GM12878 (cell line): Measurements from ENCODE around the gene LSR. TPM values are rescaled to one million over a fixed set of nuclear protein-coding genes. Genes with fewer than 3 reads are reported as not detected.

ENCODE experiments used
- ATAC-seq: fragments of 200-7000 bp; cut with Tn5 transposase; 3 replicates; pipeline ENCODE4 v1.9.1; 2020; ENCODE audit warnings: mild to moderate bottlenecking, moderate library complexity
- BruUV-seq: library from RNA; stranded (reverse); fragments of 400-500 nt; replicated peaks from 2 replicates; lab custom pipeline; 2021; lab: Mats Ljungman, UMichigan
- CTCF ChIA-PET: fragments of 300-600 bp; sonication (Branson Sonifier 250); formaldehyde crosslinking; extraction: SDS; loops from one replicate; lab custom pipeline; 2021; ENCODE audit warnings: inconsistent platforms; lab: Yijun Ruan, JAX
- POLR2A ChIA-PET: fragments of 350-600 bp; formaldehyde crosslinking; extraction: SDS; loops from one replicate; lab custom pipeline; 2021; ENCODE audit warnings: inconsistent platforms; lab: Charles Lee
- RAD21 ChIA-PET: fragments of 300-600 bp; sonication (Branson Sonifier 250); formaldehyde crosslinking; loops from one replicate; lab custom pipeline; 2023; ENCODE audit warnings: antibody characterized with exemption; ENCODE audit not compliant: unreplicated experiment; lab: Charles Lee
- SMC1A ChIA-PET: fragments of 300-600 bp; sonication (Branson Sonifier 250); formaldehyde crosslinking; loops from one replicate; lab custom pipeline; 2023; ENCODE audit not compliant: unreplicated experiment, uncharacterized antibody; lab: Charles Lee
- DNase-seq: peaks from one replicate; pipeline ENCODE4 v3.0.0-alpha.2; 2011; ENCODE audit warnings: low read depth, low spot score
- FAIRE-seq: peaks from 3 replicates; lab custom pipeline; 2011; peaks lifted over from hg19 to GRCh38; lab: Jason Lieb, UNC
- H2AFZ ChIP-seq: 2 replicates; pipeline ENCODE4 v1.6.0; 2011; ENCODE audit warnings: low read depth, low read length, control low read depth; ENCODE audit not compliant: control insufficient read depth
- H3K27ac ChIP-seq: 2 replicates; pipeline ENCODE4 v1.5.1; 2011; ENCODE audit warnings: control low read depth; ENCODE audit not compliant: control insufficient read depth, insufficient read depth
- H3K27me3 ChIP-seq, 2 experiments: replicated peaks in 1 of 2; 2 replicates each; pipeline versions ENCODE4 v1.6.0 to v1.6.1; 2011; ENCODE audit warnings: low read length in 1 of 2; ENCODE audit not compliant: control insufficient read depth in 2 of 2, insufficient read depth in 2 of 2
- H3K36me3 ChIP-seq, 2 experiments: 2 replicates each; pipeline ENCODE4 v1.5.1; 2011; ENCODE audit warnings: low read length in 1 of 2; ENCODE audit not compliant: control insufficient read depth in 2 of 2, insufficient read depth in 2 of 2
- H3K4me1 ChIP-seq: 2 replicates; pipeline ENCODE4 v1.6.1; 2011; ENCODE audit warnings: mild to moderate bottlenecking, low read length, moderate library complexity, mixed read lengths; ENCODE audit not compliant: control insufficient read depth, insufficient read depth
- H3K4me2 ChIP-seq: 2 replicates; pipeline ENCODE4 v1.6.0; 2011; ENCODE audit warnings: control low read depth; ENCODE audit not compliant: control insufficient read depth, insufficient read depth
- H3K4me3 ChIP-seq: fragments of 200-600 bp; sonication (generic); 2 replicates; pipeline ENCODE4 v1.5.1; 2016
- H3K79me2 ChIP-seq: 2 replicates; pipeline ENCODE4 v1.6.0; 2011; ENCODE audit warnings: low read length; ENCODE audit not compliant: control insufficient read depth, insufficient read depth
- H3K9ac ChIP-seq: 2 replicates; pipeline ENCODE4 v1.8.0; 2011; ENCODE audit warnings: low read length, control low read depth, mixed read lengths; ENCODE audit not compliant: control insufficient read depth, insufficient read depth
- H3K9me3 ChIP-seq: replicated peaks from 3 replicates; pipeline ENCODE4 v1.5.1; 2011; ENCODE audit warnings: mild to moderate bottlenecking, low read length; ENCODE audit not compliant: control insufficient read depth, insufficient read depth
- H4K20me1 ChIP-seq: 2 replicates; pipeline ENCODE4 v1.6.0; 2011; ENCODE audit not compliant: control insufficient read depth, insufficient read depth
- BCL3 ChIP-seq: IDR thresholded peaks from 2 replicates; pipeline ENCODE4 v1.6.1; 2011; ENCODE audit warnings: borderline replicate concordance, low read depth, mild to moderate bottlenecking, moderate library complexity, low read length; ENCODE audit not compliant: insufficient read depth, poor library complexity, severe bottlenecking
- BRCA1 ChIP-seq: IDR thresholded peaks from 2 replicates; pipeline ENCODE4 v1.6.1; 2011; ENCODE audit warnings: low read depth, low read length, improper control_type of control experiment
- CTCF ChIP-seq, 3 experiments: IDR thresholded peaks in 2 of 3; conservative IDR thresholded peaks in 1 of 3; 2 replicates each; pipeline ENCODE4 v1.5.1; 2011; ENCODE audit warnings: low read depth in 3 of 3, low read length in 3 of 3, mild to moderate bottlenecking in 3 of 3, control low read depth in 2 of 3, moderate library complexity in 2 of 3, inconsistent platforms in 1 of 3, mixed read lengths in 1 of 3; ENCODE audit not compliant: control insufficient read depth in 2 of 3, insufficient read depth in 1 of 3; ENCODE audit errors: extremely low read depth in 1 of 3
- MYB ChIP-seq: fragments of 150-350 bp; IDR thresholded peaks from 2 replicates; pipeline ENCODE4 v1.6.1; 2014; ENCODE audit warnings: mild to moderate bottlenecking, low read depth, low read length, borderline replicate concordance
- NBN ChIP-seq: fragments of 450-650 bp; IDR thresholded peaks from 2 replicates; pipeline ENCODE4 v1.6.1; 2016
- NR2C1 ChIP-seq: fragments of 450-650 bp; IDR thresholded peaks from 2 replicates; pipeline ENCODE4 v1.6.1; 2017; ENCODE audit warnings: antibody characterized with exemption, mild to moderate bottlenecking, moderate library complexity
- RAD21 ChIP-seq: IDR thresholded peaks from 2 replicates; pipeline ENCODE4 v1.6.1; 2011; ENCODE audit warnings: mild to moderate bottlenecking, low read depth, low read length, moderate library complexity; ENCODE audit not compliant: insufficient read depth
- RFX5 ChIP-seq: IDR thresholded peaks from 2 replicates; pipeline ENCODE4 v1.6.1; 2011; ENCODE audit warnings: low read depth, low read length, improper control_type of control experiment
- TCF12 ChIP-seq: IDR thresholded peaks from 2 replicates; pipeline ENCODE4 v1.6.1; 2011; ENCODE audit warnings: low read depth, mild to moderate bottlenecking, low read length
- WGBS: methylation state at CpG from one replicate; pipeline ENCODE4 v1.1.6; 2016; ENCODE audit warnings: low lambda C conversion rate; ENCODE audit not compliant: insufficient replicate concordance, insufficient coverage; ENCODE audit errors: missing lambda C conversion rate; 5-methylcytosine and 5-hydroxymethylcytosine counted together
- in situ Hi-C: fragments of 300-500 bp; cut with MboI; formaldehyde crosslinking; loops from 9 replicates; pipeline ENCODE4 v1.14.3; 2018; ENCODE audit warnings: mixed read lengths
- intact Hi-C: fragments of 100-400 bp; cut with micrococcal nuclease; formaldehyde crosslinking; loops from one replicate; pipeline ENCODE4 v1.14.2; 2022; ENCODE audit not compliant: unreplicated experiment
- polyA plus RNA-seq, 11 experiments: library from polyadenylated mRNA; depleted of rRNA in 4 of 11; unstranded in 6 of 11; stranded (reverse) in 5 of 11; fragments of >200 nt; fragmentation: Nextera tagmentation in 4 of 11; fragmentation: Illumina TruSeq in 1 of 11; extraction: Ambion mirVana in 4 of 11; extraction: Trizol in 1 of 11; gene quantifications; 1 replicate in 1 of 11; 2 replicates in 10 of 11; pipeline versions ENCODE4 v1.2.1 to v1.2.3, GENCODE V29; 2011 to 2016; ENCODE audit warnings: inconsistent platforms in 2 of 11, missing spikeins in 2 of 11, low read depth in 1 of 11
- total RNA-seq, 4 experiments: library from RNA; depleted of rRNA in 3 of 4; stranded (reverse); fragments of >200 nt in 3 of 4; fragmentation: Illumina TruSeq in 1 of 4; extraction: Trizol in 1 of 4; gene quantifications; 2 replicates each; pipeline versions ENCODE4 v1.2.1 to v1.2.3, GENCODE V29; 2013 to 2021

Gene LSR
- total and polyA plus RNA-seq, 10 of the 15 experiments (the other 5 are each of a cell fraction or from before 2014, with no cell fraction given) = 0.26 to 53.9 (median 26.3) TPM

- no peak overlapping the region for H3K9ac ChIP-seq
- no peak overlapping the region for H2AFZ ChIP-seq
- intact Hi-C loops (loop anchor here (5.0 kb wide), 1 partner anchor 42 kb away; the partner anchor contains the start of gene FFAR1), in situ Hi-C loops (no loop called here)
- no peaks in the 10 kb centered on the region for H3K4me1 ChIP-seq
- no peaks in the 10 kb centered on the region; a peak in 1 of 4 replicates for H3K36me3 ChIP-seq
- H3K9me3 ChIP-seq = no peaks in the 10 kb centered on the region
- H3K27me3 ChIP-seq = no peaks in the 10 kb centered on the region
- H3K4me2 ChIP-seq = no peak overlapping the region
- no peaks in the 10 kb centered on the region for H4K20me1 ChIP-seq
- POLR2A ChIA-PET = no interaction called here
- no peak for ATAC-seq
- H3K4me3 ChIP-seq = no peak overlapping the region
- H3K27ac ChIP-seq = no peak overlapping the region
- SMC1A ChIA-PET = interaction anchor here (1.0 to 1.5 kb wide), 3 partner anchors 10 to 164 kb away, joined by 3 to 4 read pairs (median 3); no protein-coding TSS in a partner anchor
- WGBS = 43% methylated on average over 6 of the region's 6 CpGs
- no TSS peak for BruUV-seq
- CTCF ChIA-PET = interaction anchor here (0.6 to 1.4 kb wide), 6 partner anchors 13 to 163 kb away, joined by 3 to 6 read pairs (median 4); no protein-coding TSS in a partner anchor
- H3K79me2 ChIP-seq = no peaks in the 10 kb centered on the region
- FAIRE-seq = no peak
- no peak for DNase-seq
- RAD21 ChIA-PET = interaction anchor here (1.0 kb wide), 1 partner anchor 16 kb away, joined by 3 read pairs; no protein-coding TSS in a partner anchor
- no peak for TF ChIP-seq RFX5
- no peak for TF ChIP-seq NR2C1
- no peak for TF ChIP-seq NBN
- TF ChIP-seq TCF12 = no peak
These were observed 56.4 kb downstream of the LSR start for GRCh38 chr19:35305181-35305580.

- Histone ChIP-seq H3K9me3 (no peaks in the 10 kb centered on the region), H3K79me2 (no peaks in the 10 kb centered on the region), H3K4me1 (no peaks in the 10 kb centered on the region), H3K36me3 (no peaks in the 10 kb centered on the region; a peak in 1 of 4 replicates), H4K20me1 (no peaks in the 10 kb centered on the region), H3K9ac (no peak overlapping the region), H2AFZ (no peak overlapping the region), H3K27me3 (no peaks in the 10 kb centered on the region), H3K27ac (no peak overlapping the region), H3K4me2 (no peak overlapping the region), H3K4me3 (no peak overlapping the region)
- in situ Hi-C loops (no loop called here), intact Hi-C loops (loop anchor here (5.0 kb wide), 1 partner anchor 41 kb away; the partner anchor contains the start of gene FFAR1)
- WGBS = 86% methylated on average over 20 of the region's 20 CpGs
- peak; percentile 86 for ATAC-seq
- peak; percentile 85 for FAIRE-seq
- ChIA-PET POLR2A (no interaction called here), SMC1A (interaction anchor here (1.2 to 1.9 kb wide), 3 partner anchors 27 to 47 kb away, joined by 3 to 6 read pairs (median 4); no protein-coding TSS in a partner anchor), CTCF (interaction anchor here (1.0 to 1.4 kb wide), 10 partner anchors 11 to 189 kb away, joined by 3 to 8 read pairs (median 4); no protein-coding TSS in a partner anchor), RAD21 (interaction anchor here (1.2 to 1.8 kb wide), 4 partner anchors 16 to 46 kb away, joined by 3 to 6 read pairs (median 6); no protein-coding TSS in a partner anchor)
- no peak for DNase-seq
- no TSS peak for BruUV-seq
- TF ChIP-seq MYB = no peak
- peak; percentile 44 to 65 (median 63); a peak in 5 of 6 replicates for TF ChIP-seq CTCF (IDR thresholded peaks at IDR 0.05 in 2 of 3, conservative IDR thresholded peaks at IDR 0.05 in 1 of 3; ENCODE audit: control insufficient read depth in 2 of 3, extremely low read depth in 1 of 3, insufficient read depth in 1 of 3, low read depth in 3 of 3, low read length in 3 of 3)
- no peak for TF ChIP-seq BRCA1
- no peak for TF ChIP-seq BCL3
- peak; percentile 41 for TF ChIP-seq RAD21
These were observed 57.9 kb downstream of the LSR start for GRCh38 chr19:35306473-35307246.
